ENCODE measurements around the gene NFIB. TPM values are rescaled to one million over a fixed set of nuclear protein-coding genes. Genes with fewer than 3 reads are reported as not detected.

NFIB gene
- total and polyA plus RNA-seq, 2 of the 8 experiments (the other 6 are each of a cell fraction or from before 2014, with no cell fraction given), result 2.6 to 13.1 TPM

GRCh38 chr9:14311956-14312685 lies 1.8 kb downstream of the NFIB start (continued):
- TF ChIP-seq CHD7 (IDR thresholded peaks at IDR 0.05; ENCODE audit: insufficient replicate concordance, low read length) (no peak), SRF (IDR thresholded peaks at IDR 0.05; ENCODE audit: low read depth, low read length) (no peak), TCF12 (IDR thresholded peaks at IDR 0.05; ENCODE audit: low read depth, low read length) (no peak), RFX5 (IDR thresholded peaks at IDR 0.05; ENCODE audit: borderline replicate concordance, low read depth, low read length) (no peak), POLR2AphosphoS5 (IDR thresholded peaks at IDR 0.05; ENCODE audit: low read depth, low read length) (no peak), HDAC2 (IDR thresholded peaks at IDR 0.05; ENCODE audit: borderline replicate concordance in 1 of 2, low read depth in 2 of 2, low read length in 2 of 2) (no peak), CTBP2 (IDR thresholded peaks at IDR 0.05; ENCODE audit: borderline replicate concordance, insufficient read depth, insufficient read length, low read length) (no peak), CREB1 (IDR thresholded peaks at IDR 0.05) (no peak), RBBP5 (IDR thresholded peaks at IDR 0.05; ENCODE audit: borderline replicate concordance, low read depth, low read length) (no peak), SAP30 (IDR thresholded peaks at IDR 0.05; ENCODE audit: insufficient read depth, insufficient replicate concordance, low read length) (no peak)
